ENCODE results near the gene DAND5.
"Not testable (repeated sequence)": the region's sequence is repeated elsewhere in the genome, so short reads cannot be mapped to it uniquely, and the experiment has no call there.

The DAND5 gene

DNA sequence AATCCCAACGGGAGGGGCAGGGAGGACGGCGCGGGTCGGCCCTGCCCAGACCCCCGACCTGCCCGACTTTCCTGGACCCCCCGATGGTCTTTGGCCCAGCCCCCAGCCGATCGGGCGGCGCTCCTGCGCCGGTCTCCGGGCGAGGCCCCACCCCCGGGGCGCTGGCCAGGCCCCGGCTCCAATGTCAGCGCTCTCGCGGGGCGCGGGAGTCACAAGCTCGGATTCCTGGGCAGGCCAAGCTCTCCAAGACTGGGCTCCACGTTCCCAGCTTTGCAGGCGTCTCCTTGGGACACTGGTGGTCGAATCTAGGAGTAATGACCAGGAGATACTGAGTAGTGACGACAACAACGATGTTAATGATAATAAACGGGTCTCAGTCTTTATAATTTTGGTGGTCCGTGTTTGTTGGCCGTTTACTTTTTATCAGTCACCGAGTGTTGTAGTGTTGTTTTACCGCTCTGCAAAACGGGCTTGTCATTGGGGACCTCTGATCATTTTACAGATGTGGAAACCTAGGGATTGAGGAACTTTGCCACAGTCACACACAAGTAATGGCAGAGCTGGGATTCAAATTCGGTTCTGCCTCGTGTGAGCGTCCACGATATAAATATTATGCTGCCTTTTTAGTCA is 23.2 kb upstream of the DAND5 start:
- DNase-seq (ENCODE audit: low spot score), result peak; percentile 82

DNA sequence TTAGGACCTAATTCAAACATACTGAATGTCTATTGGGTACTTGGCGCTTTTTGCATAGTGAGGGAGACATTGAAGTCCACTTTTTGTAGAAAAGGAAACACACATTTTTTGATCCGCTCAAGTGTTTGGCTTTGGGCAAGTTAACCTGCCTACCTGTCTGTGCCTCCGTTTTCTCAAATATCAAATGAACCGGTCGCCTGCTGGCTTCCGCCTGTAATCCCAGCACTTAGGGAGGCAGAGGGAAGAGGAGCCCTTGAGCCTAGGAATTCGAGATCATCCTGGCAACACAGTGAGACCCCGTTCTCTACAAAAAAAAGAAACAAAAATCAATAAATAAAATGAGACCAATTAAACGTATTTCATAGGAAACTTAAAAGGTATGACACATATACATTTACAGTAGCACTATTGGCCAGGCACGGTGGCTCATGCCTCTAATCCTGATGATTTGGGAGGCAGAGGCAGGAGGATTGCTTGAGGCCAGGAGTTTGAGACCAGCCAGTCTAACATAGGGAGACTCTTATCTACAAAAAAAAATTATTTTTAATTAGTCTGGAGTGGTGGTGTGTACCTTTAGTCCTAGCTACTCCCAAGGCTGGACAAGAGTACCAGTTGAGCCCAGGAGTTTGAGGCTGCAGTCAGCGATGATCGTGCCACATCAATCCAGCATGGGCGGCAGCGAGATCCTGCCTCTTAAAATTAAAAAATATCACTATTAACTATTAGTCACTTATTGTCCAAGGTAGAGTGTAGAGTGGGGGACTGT is 22.5 kb upstream of the DAND5 start:
- DNase-seq (ENCODE audit: low spot score), result peak; percentile 71

DNA sequence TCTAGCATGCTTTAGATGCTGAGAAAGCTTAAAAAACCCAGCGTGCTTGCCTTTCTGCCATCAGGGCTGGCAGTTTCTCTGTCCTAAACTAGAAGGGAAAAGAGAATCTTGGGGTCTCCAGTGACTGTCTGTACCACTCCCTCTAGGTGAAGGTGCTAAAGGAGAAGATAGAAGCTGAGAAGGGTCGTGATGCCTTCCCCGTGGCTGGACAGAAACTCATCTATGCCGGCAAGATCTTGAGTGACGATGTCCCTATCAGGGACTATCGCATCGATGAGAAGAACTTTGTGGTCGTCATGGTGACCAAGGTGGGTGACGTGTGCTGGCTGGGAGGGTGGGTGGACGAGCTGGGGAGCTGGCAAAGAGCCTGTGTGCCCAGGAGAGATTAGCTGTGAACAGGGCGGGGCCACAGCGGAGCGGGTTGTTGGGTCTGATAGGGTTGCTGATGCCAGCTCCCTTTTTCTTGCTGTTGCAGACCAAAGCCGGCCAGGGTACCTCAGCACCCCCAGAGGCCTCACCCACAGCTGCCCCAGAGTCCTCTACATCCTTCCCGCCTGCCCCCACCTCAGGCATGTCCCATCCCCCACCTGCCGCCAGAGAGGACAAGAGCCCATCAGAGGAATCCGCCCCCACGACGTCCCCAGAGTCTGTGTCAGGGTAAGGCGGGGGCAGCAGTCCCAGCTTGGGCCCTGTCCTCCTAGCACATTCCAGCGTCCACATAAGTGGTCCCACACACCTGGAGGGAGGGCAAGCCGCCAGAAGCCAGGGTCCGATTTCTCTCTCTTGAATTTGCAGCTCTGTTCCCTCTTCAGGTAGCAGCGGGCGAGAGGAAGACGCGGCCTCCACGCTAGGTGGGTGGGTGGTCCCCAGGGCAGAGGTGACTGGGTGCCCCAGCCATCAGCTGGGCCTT is 21.4 kb upstream of the DAND5 start:
- DNase-seq (ENCODE audit: low spot score), result peak; percentile 99

DNA sequence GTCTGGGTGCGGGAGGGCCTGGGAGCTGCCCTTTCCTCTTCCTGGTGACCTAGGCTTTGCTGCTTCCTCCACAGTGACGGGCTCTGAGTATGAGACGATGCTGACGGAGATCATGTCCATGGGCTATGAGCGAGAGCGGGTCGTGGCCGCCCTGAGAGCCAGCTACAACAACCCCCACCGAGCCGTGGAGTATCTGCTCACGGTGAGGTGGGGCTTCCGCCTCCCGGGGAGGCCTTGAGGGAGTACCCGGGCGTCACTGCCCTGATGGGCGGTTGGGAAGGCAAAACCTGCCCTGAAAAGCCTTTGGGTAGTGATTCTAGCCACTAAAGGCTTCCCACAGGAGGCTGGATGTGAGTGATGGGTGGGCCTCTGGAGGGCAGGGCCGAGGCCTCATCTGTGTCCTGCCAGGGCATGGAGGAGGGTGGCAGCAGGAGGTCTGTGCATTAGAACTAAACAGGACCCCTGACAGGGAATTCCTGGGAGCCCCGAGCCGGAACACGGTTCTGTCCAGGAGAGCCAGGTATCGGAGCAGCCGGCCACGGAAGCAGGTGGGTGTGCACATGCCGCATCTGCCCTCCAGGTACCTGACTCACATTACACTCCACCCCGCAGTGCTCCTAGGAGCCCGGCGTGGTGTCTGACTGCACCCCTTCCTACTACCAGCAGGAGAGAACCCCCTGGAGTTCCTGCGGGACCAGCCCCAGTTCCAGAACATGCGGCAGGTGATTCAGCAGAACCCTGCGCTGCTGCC is 20.6 kb upstream of the DAND5 start:
- peak; percentile 65 for DNase-seq (ENCODE audit: low spot score)

DNA sequence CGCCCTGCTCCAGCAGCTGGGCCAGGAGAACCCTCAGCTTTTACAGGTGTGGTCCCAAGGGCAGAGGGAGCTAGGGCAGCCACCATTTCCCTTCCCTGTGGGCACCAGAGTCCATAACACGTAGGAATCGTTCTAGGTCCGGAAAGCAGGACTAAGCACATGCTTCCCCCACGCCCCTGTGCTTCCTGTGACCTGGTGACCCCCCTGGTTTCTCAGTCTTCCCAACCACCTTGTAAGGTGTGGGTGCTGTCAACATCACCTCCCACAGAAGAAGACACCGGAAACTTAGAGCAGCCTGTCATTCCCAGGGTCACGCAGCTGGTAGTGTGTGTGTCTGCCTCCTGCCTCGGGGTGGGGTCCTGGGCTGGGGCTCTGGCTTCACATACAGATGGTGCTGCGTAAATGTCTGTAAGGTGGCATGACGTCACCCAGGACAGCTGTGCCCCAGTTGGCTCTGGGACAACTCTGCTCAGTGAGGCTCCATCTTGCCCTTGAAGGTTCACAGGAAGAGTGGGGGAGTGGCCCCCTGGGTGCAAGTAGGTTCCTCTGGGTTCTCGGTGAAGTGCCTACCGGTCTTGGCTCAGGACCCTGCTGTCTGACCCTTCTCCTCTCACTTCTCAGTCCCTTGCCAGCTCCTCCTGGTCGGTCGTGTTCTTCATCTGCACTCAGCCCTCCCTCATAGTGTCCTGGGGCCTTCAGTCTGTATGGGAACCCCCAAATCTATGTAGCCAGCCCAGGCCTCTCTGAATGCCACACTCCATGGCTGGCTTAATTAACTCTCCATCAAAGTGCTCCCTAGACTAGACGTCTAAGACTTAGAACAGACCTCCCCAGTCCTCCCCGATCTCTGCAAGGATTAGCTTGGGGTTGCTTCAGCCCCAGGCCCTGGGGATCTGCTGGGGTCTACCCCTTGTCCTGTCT is 19.8 kb upstream of the DAND5 start:
- peak; percentile 56 for DNase-seq (ENCODE audit: low spot score)

DNA sequence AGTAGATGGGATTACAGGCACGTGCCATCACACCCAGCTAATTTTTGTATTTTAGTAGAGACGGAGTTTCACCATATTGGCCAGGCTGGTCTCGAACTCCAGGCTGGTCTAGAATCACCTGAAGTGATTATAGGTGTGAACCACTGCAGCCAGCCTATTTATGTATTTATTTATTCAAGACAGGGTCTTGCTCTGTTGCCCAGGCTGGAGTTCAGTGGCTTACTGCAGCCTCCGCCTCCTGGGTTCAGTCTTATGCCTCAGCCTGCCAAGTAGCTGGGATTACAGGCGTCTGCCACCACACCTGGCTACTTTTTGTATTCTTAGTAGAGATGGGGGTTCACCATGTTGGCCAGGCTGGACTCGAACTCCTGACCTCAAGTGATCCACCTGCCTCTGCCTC is 17.3 kb upstream of the DAND5 start:
- DNase-seq (ENCODE audit: low spot score), result not testable (repeated sequence)

DNA sequence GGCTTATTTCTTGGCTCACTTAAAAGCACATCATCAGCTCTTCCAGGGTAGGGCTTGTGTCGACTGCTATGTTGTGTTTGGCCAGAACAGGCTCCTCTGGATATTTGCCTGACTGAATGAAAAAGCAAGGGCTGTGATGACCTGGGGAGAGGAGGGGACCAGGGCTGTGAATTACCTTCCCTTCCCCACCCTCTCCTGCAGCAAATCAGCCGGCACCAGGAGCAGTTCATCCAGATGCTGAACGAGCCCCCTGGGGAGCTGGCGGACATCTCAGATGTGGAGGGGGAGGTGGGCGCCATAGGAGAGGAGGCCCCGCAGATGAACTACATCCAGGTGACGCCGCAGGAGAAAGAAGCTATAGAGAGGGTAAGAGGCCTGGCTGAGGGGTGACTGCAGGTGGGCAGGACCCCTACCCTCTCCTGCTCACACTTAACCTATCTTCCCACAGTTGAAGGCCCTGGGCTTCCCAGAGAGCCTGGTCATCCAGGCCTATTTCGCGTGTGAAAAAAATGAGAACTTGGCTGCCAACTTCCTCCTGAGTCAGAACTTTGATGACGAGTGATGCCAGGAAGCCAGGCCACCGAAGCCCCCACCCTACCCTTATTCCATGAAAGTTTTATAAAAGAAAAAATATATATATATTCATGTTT is 16.8 kb upstream of the DAND5 start:
- no peak for DNase-seq (ENCODE audit: low spot score)

DNA sequence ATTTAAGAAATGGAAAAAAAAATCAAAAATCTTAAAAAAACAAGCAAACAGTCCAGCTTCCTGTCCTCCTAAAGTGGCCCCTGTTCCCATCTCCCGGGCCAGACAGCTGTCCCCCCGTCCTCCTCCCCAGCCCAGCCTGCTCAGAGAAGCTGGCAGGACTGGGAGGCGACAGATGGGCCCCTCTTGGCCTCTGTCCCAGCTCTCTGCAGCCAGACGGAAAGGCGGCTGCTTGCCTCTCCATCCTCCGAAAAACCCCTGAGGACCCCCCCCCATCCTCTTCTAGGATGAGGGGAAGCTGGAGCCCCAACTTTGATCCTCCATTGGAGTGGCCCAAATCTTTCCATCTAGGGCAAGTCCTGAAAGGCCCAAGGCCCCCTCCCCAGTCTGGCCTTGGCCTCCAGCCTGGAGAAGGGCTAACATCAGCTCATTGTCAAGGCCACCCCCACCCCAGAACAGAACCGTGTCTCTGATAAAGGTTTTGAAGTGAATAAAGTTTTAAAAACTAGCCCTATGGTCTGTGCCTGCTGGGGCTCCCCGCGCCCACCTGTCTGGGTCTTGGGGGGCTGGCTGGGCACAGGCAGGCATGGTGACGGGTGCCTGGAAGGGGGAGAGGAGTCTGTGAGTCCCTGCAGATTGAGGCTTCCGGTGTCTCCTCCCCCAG is 16.1 kb upstream of the DAND5 start:
- DNase-seq (ENCODE audit: low spot score), result no peak

DNA sequence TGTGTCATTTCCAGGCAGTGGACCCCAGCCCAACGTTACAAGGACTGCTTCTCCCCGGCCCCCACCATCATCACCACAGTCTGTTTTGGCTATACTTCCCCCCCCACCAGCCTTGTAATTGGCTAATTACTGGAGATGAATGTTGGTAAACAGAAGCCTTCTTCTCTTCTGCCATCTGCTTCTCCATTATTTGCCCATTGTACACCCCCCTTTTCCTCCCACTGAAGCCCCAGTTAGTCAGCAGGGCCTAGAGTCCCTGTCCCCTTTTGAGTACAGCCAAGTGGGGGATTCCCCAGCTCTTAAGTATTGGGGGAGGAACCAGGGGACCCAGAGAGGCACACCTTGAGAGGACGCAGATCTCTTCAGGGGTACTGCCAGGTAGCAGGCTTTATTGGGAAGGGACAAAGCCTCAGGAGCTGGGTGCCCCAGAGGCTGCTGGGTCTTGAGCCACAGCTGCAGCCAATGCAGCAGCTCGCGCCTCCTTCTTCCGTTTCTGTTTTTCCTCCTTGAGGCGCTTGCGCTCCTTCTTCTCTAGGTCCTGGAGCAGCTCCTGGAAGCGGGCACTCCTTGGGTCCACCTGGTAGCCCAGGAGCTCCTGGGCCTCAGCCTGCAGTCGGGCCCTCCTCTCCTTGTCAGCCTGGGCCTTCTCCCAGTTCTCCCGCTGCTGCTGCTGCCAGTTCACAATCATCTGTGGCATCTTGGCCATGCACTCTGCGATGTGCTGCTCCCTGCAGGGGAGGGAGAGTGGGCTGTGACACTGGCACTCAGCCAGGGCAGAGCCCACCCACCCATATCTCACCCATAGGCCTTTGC is 15.4 kb upstream of the DAND5 start:
- DNase-seq (ENCODE audit: low spot score), result no peak

DNA sequence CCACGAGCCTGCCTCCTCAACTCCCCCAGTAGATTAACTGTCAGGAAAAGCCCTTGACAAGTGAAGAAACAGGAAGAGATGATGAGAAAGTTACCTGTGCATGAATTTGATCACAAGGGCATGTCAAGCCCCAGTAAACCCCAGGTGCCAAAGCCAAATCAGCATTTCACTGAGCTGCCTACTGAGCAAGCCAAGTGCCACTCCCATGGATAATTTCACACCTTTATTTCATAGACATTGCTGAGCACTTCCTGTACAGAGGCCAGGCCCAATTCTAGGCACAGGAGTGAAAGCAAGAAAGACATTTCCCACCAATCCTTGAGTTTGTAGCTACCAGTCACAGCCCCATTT is 14.8 kb upstream of the DAND5 start:
- no peak for DNase-seq (ENCODE audit: low spot score)

DNA sequence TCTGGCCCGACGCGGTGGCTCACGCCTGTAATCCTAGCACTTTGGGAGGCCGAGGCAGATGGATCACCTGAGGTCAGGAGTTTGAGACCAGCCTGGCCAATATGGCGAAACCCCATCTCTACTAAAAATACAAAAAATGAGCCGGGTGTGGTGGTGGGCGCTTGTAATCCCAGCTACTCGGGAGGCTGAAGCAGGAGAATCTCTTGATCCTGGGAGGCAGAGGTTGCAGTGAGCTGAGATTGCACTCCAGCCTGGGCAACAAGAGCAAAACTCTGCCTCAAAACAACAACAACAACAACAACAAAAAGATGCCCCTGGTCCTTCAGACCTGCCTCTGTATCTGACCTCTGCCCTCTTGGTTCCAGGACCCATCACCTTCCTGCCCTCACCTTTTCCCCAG is 13.8 kb upstream of the DAND5 start:
- DNase-seq (ENCODE audit: low spot score), result not testable (repeated sequence)

DNA sequence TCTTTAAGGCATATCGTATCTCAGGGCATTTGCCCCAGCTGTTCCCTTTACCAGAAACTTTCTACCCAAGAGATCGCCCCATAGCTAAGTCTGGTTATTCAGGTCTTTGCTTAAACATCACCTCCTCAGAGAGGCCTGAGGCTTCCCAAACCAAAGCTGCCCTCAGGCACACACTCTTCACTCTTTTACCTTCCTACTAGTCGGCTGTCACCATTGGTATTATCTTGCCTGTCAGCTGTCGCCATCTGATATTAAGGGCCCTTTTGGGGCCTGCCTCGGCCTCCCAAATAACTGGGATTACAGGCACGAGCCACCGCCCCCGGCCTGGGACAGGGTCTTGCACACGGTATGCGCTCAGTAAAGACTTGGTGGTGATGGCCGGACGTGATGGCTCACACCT is 13.4 kb upstream of the DAND5 start:
- DNase-seq (ENCODE audit: low spot score), result no peak

DNA sequence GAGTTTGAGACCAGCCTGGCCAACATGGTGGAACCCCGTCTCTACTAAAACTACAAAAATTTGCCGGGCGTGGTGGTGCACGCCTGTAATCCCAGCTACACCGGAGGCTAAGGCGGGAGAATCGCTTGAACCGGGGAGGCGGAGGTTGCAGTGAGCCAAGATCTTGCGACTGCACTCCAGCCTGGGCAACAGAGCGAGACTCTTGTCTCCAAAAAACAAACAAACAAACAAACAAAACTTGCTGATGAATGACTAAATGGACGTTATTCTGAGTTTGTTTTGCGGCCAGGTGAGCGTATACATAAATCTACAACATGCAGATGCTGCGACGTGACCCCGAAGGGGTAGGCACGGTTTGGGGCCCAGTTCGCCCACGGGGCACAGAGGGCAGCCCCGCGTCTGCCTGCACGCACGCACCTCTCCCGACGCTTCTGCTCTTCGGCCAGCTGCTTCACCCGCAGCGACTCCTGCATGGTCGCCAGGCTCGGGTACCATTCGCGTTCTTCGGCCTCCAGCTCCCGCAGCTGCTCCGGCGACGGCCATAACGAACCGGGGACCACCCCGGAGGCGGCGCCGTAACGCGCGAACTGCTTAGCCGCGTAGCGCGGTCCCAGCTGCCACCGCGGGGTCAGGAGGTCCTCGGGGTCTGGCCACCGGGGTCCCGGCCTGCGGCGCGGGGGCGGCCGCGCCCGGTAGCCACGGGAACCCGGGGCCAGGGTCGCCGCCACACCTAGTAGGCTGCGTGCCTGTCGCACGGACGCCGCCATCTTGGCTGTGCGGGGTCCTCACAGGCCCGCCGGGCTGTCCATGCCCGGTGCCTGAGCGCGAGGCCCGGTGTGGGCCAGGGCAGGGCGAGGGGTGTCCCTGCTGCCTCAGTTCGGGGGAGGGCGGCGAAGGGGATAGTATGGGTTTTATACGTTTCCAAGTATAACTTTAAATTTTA is 12.7 kb upstream of the DAND5 start, which contains the start of gene GADD45GIP1:
GADD45GIP1 (minus strand) TSS at position 778 of the 943 bp plus-strand sequence; CDS start at position 767, 11 bp downstream.
- DNase-seq (ENCODE audit: low spot score), result peak; percentile 79

DNA sequence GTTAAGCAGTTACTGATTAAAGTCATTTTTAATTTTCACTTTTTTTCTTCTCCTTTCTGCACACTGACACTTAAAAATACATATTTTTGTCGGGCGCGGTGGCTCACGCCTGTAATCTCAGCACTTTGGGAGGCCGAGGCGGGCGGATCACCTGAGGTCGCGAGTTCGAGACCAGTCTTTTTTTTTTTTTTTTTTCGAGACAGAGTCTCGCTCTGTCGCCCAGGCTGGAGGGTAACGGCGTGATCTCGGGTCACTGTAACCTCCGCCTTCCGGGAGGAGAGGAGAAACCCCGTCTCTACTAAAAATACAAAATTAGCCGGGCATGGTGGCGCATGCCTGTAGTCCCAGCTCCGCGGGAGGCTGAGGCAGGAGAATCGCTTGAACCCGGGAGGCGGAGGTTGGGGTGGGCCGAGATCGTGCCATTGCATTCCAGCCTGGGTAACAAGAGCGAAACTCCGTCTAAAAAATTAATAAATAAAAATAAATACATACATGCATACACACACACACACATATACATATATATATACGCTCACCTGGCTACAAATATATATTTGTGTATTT is 11.9 kb upstream of the DAND5 start:
- not testable (repeated sequence) for DNase-seq (ENCODE audit: low spot score)

DNA sequence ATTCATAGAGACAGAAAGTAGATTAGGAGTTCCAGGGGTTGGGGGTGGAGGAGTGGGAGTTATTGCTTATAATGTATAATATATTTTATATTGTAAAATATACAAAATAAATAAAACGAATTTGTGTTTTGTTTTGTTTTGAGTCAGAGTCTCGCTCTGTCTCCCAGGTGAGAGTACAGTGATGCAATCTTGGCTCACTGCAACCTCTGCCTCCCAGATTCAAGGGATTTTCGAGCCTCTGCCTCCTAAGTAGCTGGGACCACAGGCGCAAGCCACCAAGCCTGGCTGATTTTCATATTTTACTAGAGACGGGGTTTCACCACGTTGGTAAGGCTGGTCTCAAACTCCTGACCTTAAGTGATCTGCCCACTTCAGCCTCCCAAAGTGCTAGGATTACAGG is 9.9 kb upstream of the DAND5 start:
- DNase-seq (ENCODE audit: low spot score), result no peak

DNA sequence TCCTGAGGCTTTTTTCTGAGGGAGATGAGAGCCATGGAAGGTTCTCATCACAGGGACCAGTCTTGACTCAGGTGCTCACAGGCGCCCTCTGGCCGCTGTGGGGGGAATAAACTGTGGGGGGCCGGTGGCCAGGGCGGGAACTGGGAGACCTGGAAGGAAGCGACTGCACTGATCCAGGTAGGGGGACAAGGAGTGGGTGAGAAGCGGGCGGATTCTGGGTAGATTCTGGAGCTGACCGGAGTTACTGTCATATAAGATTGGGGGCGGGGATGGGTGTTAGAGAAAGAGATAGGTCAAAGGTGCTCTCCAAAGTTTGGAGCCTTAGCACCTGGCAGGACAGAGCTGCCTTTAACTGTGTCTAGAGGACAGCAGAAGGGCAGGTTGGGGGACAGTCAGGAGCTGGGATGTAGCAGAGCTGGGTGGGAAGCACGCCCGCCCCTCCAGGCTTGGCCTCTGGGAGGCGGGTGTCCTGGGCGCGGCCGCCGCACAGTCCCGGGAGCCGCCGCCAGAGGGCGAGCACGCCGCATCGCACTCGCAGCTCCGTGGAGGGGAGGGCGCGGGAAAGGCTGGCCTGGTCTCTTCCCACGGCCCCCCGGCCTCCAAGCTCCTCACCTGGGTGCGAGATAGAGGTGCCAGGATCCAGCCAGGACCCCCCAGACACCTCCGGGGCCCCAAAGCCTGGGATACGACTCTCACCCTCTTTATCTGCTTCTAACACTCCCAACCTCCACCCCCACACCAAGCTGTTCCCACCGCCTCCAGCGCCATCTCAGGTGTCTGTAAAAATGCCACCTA is 4.2 kb upstream of the DAND5 start:
- DNase-seq (ENCODE audit: low spot score), result peak; percentile 90

DNA sequence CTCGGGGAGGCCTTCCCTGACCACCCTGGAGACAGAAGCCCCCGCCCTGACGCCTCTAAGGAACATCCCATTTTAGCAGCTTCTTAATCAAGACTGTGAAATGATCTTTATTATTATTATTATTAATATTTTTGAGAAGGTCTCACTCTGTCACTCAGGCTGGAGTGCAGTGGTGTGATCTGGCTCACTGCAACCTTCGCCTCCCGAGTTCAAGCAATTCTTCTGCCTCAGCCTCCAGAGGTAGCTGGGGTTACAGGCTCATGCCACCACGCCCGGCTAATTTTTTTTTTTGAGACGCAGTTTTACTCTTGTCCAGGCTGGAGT is 3.6 kb upstream of the DAND5 start:
- DNase-seq (ENCODE audit: low spot score), result no peak

Data from hematopoietic multipotent progenitor cell treated with erythropoietin and hydrocortisone succinate and interleukin-3 and kit ligand, for 17 days (in vitro differentiated cells).